ENCODE results near the gene ZNF268. TPM values are rescaled to one million over a fixed set of nuclear protein-coding genes. Genes with fewer than 3 reads are reported as not detected.

ZNF268 gene
- total and polyA plus RNA-seq, 2 of the 8 experiments (the other 6 are each of a cell fraction or from before 2014, with no cell fraction given) = 6.3 to 22.3 TPM

GRCh38 chr12:133206390-133206789 is 25.1 kb downstream of the ZNF268 start:
- no peaks in the 10 kb centered on the region for H3K23me2 ChIP-seq (ENCODE audit: low read depth, low read length)
- H2BK15ac ChIP-seq (ENCODE audit: low read length) = no peak overlapping the region
- H3K9me3 ChIP-seq (ENCODE audit: insufficient read depth in 2 of 2, low read depth in 1 of 2, low read length in 1 of 2) = peaks cover 79 to 83% of the 10 kb centered on the region in 2 experiments
- H3K79me1 ChIP-seq (ENCODE audit: low read depth, low read length) = no peaks in the 10 kb centered on the region
- no peak overlapping the region; a peak in 1 of 8 replicates for H3K4me3 ChIP-seq (ENCODE audit: extremely low read depth in 1 of 4, insufficient read depth in 2 of 4, low read depth in 3 of 4, low read length in 4 of 4)
- no peak overlapping the region for H2BK120ac ChIP-seq (replicated peaks; ENCODE audit: low read depth, low read length)
- no peaks in the 10 kb centered on the region for H3K27me3 ChIP-seq (replicated peaks in 1 of 4; ENCODE audit: control insufficient read depth in 3 of 4, extremely low read depth in 1 of 4, insufficient read depth in 3 of 4, low read length in 3 of 4)
- no peak overlapping the region for H2BK5ac ChIP-seq (ENCODE audit: low read depth, low read length)
- H3K79me2 ChIP-seq (ENCODE audit: control insufficient read depth in 1 of 2, insufficient read depth in 2 of 2, low read length in 2 of 2) = no peaks in the 10 kb centered on the region
- no peak overlapping the region for H2AK5ac ChIP-seq (ENCODE audit: low read depth, low read length)
- no peak overlapping the region for H3K27ac ChIP-seq (ENCODE audit: low read depth, low read length)
- no peak overlapping the region for H3K56ac ChIP-seq (replicated peaks; ENCODE audit: insufficient read length, low read depth, low read length)
- H3K4me2 ChIP-seq (ENCODE audit: insufficient read depth in 1 of 2, low read depth in 2 of 2, low read length in 2 of 2) = no peak overlapping the region
- DNase-seq (ENCODE audit: low read depth in 1 of 2, low spot score in 2 of 2) (no peak), FAIRE-seq (no peak)
- ChIA-PET POLR2A (ENCODE audit: partially characterized antibody) (interaction anchor here (0.8 kb wide), 1 partner anchor 13 kb away, joined by 3 read pairs; no protein-coding TSS in a partner anchor), CTCF (ENCODE audit: partially characterized antibody) (no interaction called here)
- H2BK20ac ChIP-seq (ENCODE audit: low read length) = no peak overlapping the region
- no peak overlapping the region for H3K23ac ChIP-seq (ENCODE audit: insufficient read length)
- H4K91ac ChIP-seq (replicated peaks; ENCODE audit: insufficient read length, low read length) = no peak overlapping the region
- no peak overlapping the region for H2AFZ ChIP-seq (ENCODE audit: low read length)
- H3K18ac ChIP-seq (ENCODE audit: extremely low read depth, low read length) = no peak overlapping the region
- no peak overlapping the region for H4K5ac ChIP-seq (ENCODE audit: insufficient read length, low read depth, low read length)
- no peak overlapping the region for H3K9ac ChIP-seq (replicated peaks in 1 of 4; ENCODE audit: extremely low read depth in 1 of 4, low read depth in 3 of 4, low read length in 3 of 4)
- H4K20me1 ChIP-seq (replicated peaks in 1 of 2; ENCODE audit: control insufficient read depth in 1 of 2, insufficient read depth in 2 of 2, low read length in 2 of 2) = no peaks in the 10 kb centered on the region
- H3K36me3 ChIP-seq (ENCODE audit: control insufficient read depth in 2 of 4, insufficient read depth in 4 of 4, low read length in 3 of 4) = peaks cover 2 to 39% (median 20%) of the 10 kb centered on the region in 4 experiments; a peak in 7 of 8 replicates
- H2BK12ac ChIP-seq (ENCODE audit: low read depth, low read length) = no peak overlapping the region
- H4K8ac ChIP-seq (ENCODE audit: extremely low read depth, insufficient read depth, low read length) = no peak overlapping the region
- H3K14ac ChIP-seq (ENCODE audit: insufficient read length) = no peak overlapping the region
- 89% methylated on average over 2 of the region's 2 CpGs; no CpG with 5 or more reads in 1 of the 2 experiments for WGBS, 2 experiments (ENCODE audit: extremely low coverage in 1 of 2, insufficient coverage in 1 of 2, insufficient read length in 1 of 2, insufficient replicate concordance in 2 of 2, low coverage in 1 of 2, low lambda C conversion rate in 2 of 2, missing lambda C conversion rate in 1 of 2)
- no peaks in the 10 kb centered on the region for H3K4me1 ChIP-seq (replicated peaks in 1 of 4; ENCODE audit: control insufficient read depth in 3 of 4, insufficient read depth in 4 of 4, low read length in 3 of 4)
- no peak overlapping the region for H3K4ac ChIP-seq (replicated peaks; ENCODE audit: insufficient read length, low read depth, low read length)
- no peak for TF ChIP-seq CTCF (IDR thresholded peaks at IDR 0.05; ENCODE audit: control extremely low read depth in 1 of 3, insufficient read depth in 1 of 3, low read depth in 1 of 3, low read length in 3 of 3)
- TF ChIP-seq BRCA1 (IDR thresholded peaks at IDR 0.05; ENCODE audit: low read depth, low read length) = no peak
- TF ChIP-seq TCF12 (IDR thresholded peaks at IDR 0.05; ENCODE audit: low read depth, low read length) = no peak
- no peak for TF ChIP-seq CHD2 (IDR thresholded peaks at IDR 0.05; ENCODE audit: low read length)
- no peak for TF ChIP-seq ZNF274 (IDR thresholded peaks at IDR 0.05; ENCODE audit: borderline replicate concordance, extremely low read depth, low read length)

All from H1 (cell line).